22Rv1 (cell line): Measurements from ENCODE around the gene SHC2.

Source experiments
- ZFX ChIP-seq: fragments of 450-650 bp; IDR thresholded peaks from 2 replicates; pipeline ENCODE4 v1.6.1; 2017; ENCODE audit warnings: antibody characterized with exemption, borderline replicate concordance
- TF ChIP-seq, protein P1 (sequence below): fragments of 450-650 bp; IDR thresholded peaks from 2 replicates; pipeline ENCODE4 v1.5.1; 2017; ENCODE audit warnings: mild to moderate bottlenecking

DNA sequence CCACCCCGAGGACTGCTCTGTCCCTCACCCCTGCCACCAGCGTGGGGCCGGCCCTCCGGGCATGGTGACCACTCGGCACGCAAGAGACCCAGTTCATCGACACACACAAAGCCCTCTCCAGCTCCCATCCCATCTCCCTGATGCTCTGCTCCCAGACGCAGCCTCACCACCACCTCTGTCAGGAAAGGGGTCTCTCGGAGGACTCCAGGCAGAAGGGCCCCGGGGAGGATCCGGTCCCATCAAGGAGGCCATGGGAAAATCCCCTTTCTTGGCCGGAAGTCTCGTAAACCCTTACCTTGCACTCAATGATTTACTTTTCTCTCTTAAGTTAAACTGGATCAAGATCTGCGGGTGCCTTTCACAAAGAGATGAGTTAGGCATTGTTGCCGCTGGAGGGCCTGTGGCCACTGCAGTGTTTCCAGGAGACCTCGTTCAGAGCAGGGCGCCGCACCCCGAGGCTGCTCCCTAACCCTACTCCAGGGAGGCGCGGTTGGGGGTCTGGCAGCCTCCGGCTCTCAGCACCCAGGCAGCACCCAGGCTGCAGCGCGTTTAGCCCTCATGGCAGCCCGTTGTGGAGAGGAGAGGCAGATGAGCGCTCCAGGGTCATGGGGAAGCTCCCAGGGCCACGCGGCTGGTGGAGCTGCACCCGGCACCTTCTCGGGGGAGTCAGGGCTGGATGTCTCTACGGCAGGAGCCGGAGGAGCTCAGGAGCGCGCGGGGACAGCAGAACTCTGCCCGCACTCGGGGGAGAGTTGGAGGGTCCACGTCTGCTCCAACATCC, 82.8 kb downstream of the SHC2 start:
- TF ChIP-seq, protein P1, sequence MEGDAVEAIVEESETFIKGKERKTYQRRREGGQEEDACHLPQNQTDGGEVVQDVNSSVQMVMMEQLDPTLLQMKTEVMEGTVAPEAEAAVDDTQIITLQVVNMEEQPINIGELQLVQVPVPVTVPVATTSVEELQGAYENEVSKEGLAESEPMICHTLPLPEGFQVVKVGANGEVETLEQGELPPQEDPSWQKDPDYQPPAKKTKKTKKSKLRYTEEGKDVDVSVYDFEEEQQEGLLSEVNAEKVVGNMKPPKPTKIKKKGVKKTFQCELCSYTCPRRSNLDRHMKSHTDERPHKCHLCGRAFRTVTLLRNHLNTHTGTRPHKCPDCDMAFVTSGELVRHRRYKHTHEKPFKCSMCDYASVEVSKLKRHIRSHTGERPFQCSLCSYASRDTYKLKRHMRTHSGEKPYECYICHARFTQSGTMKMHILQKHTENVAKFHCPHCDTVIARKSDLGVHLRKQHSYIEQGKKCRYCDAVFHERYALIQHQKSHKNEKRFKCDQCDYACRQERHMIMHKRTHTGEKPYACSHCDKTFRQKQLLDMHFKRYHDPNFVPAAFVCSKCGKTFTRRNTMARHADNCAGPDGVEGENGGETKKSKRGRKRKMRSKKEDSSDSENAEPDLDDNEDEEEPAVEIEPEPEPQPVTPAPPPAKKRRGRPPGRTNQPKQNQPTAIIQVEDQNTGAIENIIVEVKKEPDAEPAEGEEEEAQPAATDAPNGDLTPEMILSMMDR = no peak
- no peak for TF ChIP-seq ZFX
